GM12892 (cell line): ENCODE measurements around the gene GJA9.

Source experiments
- POLR2A ChIP-seq: IDR thresholded peaks from 2 replicates; pipeline ENCODE4 v1.6.1; 2011; ENCODE audit warnings: low read depth, low read length, control low read depth
- TAF1 ChIP-seq: IDR thresholded peaks from 2 replicates; pipeline ENCODE4 v1.6.1; 2011; ENCODE audit warnings: low read depth, mild to moderate bottlenecking, control low read depth, low read length, borderline replicate concordance

- no peak for TF ChIP-seq POLR2A
- no peak for TF ChIP-seq TAF1
Observed at GRCh38 chr1:38827318-38827717, 54.1 kb downstream of the GJA9 start.
